Erythroblast (primary cell): ENCODE results near the gene EIF2B5.

Experiments
- GATA1 ChIP-seq: IDR thresholded peaks from 2 replicates; pipeline ENCODE4 v1.6.1; 2011; ENCODE audit warnings: low read depth, mild to moderate bottlenecking, control low read depth, low read length, moderate library complexity
- POLR2A ChIP-seq: IDR thresholded peaks from 2 replicates; pipeline ENCODE4 v1.6.1; 2011; ENCODE audit warnings: mild to moderate bottlenecking, low read length

- TF ChIP-seq POLR2A (no peak), GATA1 (no peak)
Observed at GRCh38 chr3:184092199-184092598, 43.0 kb upstream of the EIF2B5 start.
